Stomach smooth muscle (tissue), 2 donors: Measurements from ENCODE around the gene HMGB1.

ENCODE experiments used
- H3K27ac ChIP-seq: one replicate; pipeline ENCODE4 v1.7.0; 2013; ENCODE audit warnings: mild to moderate bottlenecking, low read length, inconsistent platforms
- H3K27me3 ChIP-seq, 2 donors: one replicate each; pipeline ENCODE4 v1.7.0; 2013; ENCODE audit warnings: low read length in 2 of 2; ENCODE audit not compliant: insufficient read depth in 2 of 2, control insufficient read depth in 1 of 2
- H3K36me3 ChIP-seq, 2 donors: one replicate each; pipeline ENCODE4 v1.7.0; 2013; ENCODE audit warnings: low read length in 2 of 2; ENCODE audit not compliant: control insufficient read depth in 2 of 2, insufficient read depth in 2 of 2
- H3K4me1 ChIP-seq: one replicate; pipeline ENCODE4 v1.7.0; 2013; ENCODE audit warnings: low read length; ENCODE audit not compliant: control insufficient read depth, insufficient read depth
- H3K4me3 ChIP-seq, 2 donors: one replicate each; pipeline ENCODE4 v1.7.0; 2013; ENCODE audit warnings: low read length in 2 of 2
- H3K9ac ChIP-seq, 2 donors: one replicate each; pipeline ENCODE4 v1.7.0; 2013; ENCODE audit warnings: low read length in 2 of 2, mild to moderate bottlenecking in 1 of 2
- H3K9me3 ChIP-seq, 2 donors: one replicate each; pipeline ENCODE4 v1.7.0; 2013; ENCODE audit warnings: low read length in 2 of 2; ENCODE audit not compliant: control insufficient read depth in 2 of 2
- donor health status: healthy.
- donor health status: Pancreatic carcinoma.

HMGB1 gene

DNA sequence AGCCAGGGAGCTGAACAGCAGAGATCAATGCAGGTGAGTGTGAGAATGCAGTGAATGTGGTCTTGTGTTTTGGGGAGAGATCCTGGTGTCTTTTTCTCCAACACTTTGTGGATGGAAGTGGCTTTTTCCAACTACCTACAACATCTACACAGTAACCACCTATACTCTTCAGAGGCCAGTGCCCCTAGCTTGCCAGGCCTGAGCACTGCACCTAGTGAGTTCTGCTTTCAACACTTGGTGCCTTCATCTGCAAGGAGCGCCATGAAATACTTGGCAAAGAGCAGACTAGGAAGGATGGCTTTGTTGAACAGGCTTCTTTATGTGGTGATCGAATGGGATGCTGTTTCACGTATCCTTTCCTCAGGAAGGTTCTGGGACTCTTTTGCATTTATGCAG is 21.3 kb upstream of the HMGB1 start:
- Histone ChIP-seq H3K27ac (no peak overlapping the region), H3K9me3 (no peaks in the 10 kb centered on the region), H3K9ac (no peak overlapping the region), H3K4me1 (peaks cover 4% of the 10 kb centered on the region), H3K36me3 (no peaks in the 10 kb centered on the region), H3K4me3 (no peak overlapping the region), H3K27me3 (no peaks in the 10 kb centered on the region)

DNA sequence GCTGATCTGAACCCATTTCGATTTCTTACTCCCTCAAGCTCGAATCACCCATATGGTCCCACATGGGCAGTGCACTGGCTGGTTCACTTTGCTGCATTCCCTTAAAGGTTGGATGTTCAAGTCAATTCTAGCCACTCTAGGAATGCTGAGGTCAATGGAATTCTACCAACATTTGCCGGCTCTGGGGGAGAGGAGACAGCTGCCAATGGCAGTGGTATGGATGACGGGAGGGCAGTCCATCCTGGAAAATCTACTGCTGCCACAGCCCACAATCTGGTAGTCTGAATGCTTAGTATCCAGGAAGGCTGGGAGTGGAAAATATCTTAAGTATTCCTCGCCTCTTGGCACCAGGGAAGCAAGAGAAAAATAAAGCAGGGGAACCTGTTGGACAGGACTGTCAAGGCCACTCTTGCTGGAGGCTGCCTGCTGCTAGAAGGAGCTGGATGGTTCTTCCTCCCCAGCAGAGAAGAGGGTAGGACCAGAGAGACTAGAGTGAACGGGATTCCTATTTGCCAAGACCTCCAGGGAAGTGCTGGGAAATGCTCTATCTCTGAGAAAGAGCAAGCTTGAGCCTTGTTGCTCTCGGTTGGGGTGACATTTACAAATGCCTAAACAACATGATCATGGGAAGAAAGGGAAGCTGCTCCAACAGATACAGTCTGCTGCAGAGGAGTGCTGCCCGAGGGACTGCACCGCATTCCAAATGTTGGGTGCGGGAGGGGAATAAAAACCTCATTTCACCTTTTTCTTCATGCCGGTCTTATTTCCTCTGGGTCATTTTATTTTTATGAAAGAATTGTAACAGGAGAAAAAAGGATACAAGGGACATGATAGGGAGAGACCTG is 20.7 kb upstream of the HMGB1 start:
- H3K4me1 ChIP-seq, result peaks cover 4% of the 10 kb centered on the region
- H3K27me3 ChIP-seq, result no peaks in the 10 kb centered on the region
- H3K4me3 ChIP-seq, result peak overlapping the region in 1 of 2 donors; percentile 22
- H3K27ac ChIP-seq, result no peak overlapping the region
- no peaks in the 10 kb centered on the region for H3K9me3 ChIP-seq
- no peaks in the 10 kb centered on the region for H3K36me3 ChIP-seq
- H3K9ac ChIP-seq, result no peak overlapping the region

DNA sequence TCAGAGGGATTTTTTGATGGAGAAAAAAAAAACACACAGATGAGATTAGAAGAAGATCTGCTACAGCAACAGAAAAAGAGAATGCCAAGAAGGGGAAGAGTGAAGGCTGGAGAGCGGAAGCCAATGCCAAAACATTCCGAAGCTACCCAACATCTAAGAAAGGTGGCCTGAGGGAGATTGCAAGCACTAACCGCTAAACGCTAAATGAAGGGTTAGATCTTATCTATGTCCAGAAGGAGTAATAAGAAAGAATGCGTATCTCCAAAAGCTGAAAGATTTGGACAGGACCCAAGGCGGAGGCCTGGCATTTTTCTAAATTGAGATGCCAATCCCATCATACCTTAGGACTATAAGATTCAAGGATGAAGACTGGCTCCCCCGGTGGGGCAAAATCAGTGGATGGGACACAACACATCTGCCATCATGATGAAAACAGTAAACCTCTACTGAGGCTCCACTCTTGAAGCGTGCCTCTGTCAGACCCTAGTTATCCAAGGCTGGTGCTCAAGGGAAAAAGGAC is 15.6 kb upstream of the HMGB1 start:
- Histone ChIP-seq H3K27ac (no peak overlapping the region), H3K4me1 (no peaks in the 10 kb centered on the region), H3K36me3 (no peaks in the 10 kb centered on the region), H3K9me3 (no peaks in the 10 kb centered on the region), H3K9ac (no peak overlapping the region), H3K4me3 (no peak overlapping the region), H3K27me3 (no peaks in the 10 kb centered on the region)

DNA sequence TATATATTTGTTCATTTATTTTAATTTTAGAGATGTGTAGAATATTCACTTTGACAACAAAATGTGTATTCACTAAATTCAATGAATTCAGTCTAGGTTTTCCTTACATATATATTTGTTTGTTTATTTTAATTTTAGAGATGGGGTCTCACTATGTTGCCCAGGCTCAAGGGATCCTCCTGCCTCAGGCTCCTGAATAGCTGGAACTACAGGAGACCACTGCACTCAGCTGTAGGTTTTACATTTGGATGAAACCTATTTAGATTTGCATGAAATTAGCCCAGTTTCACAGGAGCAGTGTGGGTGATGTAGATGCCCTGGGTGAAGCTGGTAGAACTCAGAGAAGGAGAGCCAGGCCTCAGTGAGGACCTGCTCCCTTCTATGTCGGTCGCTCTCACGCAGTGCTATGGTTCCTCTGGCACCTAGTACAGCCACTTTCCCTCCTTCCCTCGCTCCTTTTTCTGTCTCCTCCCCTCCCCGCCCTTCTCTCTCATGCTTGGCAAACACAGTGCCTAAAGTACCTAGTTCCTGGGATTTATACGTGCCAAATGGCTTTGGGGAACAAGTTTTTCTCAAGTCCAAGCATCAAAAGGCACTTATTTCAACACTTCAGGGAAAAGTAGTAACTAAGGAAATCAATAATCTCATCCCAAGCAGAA is 14.7 kb upstream of the HMGB1 start:
- Histone ChIP-seq H3K27ac (no peak overlapping the region), H3K4me3 (no peak overlapping the region), H3K9ac (no peak overlapping the region), H3K36me3 (no peaks in the 10 kb centered on the region), H3K27me3 (no peaks in the 10 kb centered on the region), H3K4me1 (no peaks in the 10 kb centered on the region), H3K9me3 (no peaks in the 10 kb centered on the region)

DNA sequence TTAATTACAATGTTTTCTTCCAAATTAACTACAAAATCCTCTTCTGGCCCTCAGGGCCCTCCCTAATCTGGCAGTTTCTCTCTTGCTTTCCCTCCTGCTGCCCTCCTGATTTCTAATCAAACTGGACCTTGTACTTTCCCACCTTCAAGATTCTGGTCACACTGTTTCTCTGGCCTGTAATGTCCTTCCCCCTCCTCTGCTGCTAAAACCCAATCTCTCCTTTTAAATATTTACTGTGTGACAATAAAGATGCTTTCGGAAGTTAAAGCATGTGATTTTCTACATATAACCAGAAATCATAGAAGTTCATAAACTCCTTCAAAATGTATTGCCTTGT is 14.1 kb upstream of the HMGB1 start:
- Histone ChIP-seq H3K4me1 (no peaks in the 10 kb centered on the region), H3K27ac (no peak overlapping the region), H3K9ac (no peak overlapping the region), H3K27me3 (no peaks in the 10 kb centered on the region), H3K9me3 (no peaks in the 10 kb centered on the region), H3K36me3 (no peaks in the 10 kb centered on the region), H3K4me3 (no peak overlapping the region)

DNA sequence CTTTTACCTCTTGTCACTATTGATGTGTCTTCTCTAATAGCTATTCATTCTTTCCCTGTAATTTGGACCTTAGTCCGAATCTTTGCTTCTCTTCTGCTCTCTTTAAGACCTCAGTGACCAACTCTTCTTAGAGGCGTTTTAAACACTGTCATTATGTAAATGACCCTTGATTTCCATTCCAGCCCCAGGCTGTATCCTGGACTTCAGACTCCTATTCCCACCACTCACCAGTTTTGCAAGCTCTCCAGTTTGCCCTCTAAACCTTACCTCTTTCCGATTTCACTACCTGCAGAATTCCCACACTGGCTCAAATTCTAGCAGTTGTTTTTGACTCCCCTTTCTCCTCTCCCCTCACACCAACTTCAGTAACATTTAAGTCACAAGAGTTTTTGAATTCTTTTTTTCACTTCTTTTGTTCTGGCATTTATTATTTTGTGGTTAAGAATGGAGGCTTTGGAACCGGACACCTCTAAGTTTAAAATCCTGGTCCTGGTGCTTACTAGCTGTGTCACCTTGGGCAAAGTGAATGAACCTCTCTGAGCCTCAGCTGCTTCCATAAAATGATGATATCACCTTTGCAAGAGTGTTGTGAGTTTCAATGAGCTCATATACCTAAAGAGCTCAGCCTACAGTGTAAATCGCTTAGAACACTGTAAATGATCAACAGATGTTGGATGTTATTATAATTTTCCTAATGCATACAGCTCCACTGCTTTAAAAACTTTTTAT is 13.6 kb upstream of the HMGB1 start:
- no peak overlapping the region for H3K9ac ChIP-seq
- H3K4me3 ChIP-seq, result no peak overlapping the region
- H3K36me3 ChIP-seq, result no peaks in the 10 kb centered on the region
- no peaks in the 10 kb centered on the region for H3K27me3 ChIP-seq
- H3K27ac ChIP-seq, result no peak overlapping the region
- H3K4me1 ChIP-seq, result no peaks in the 10 kb centered on the region
- H3K9me3 ChIP-seq, result no peaks in the 10 kb centered on the region

DNA sequence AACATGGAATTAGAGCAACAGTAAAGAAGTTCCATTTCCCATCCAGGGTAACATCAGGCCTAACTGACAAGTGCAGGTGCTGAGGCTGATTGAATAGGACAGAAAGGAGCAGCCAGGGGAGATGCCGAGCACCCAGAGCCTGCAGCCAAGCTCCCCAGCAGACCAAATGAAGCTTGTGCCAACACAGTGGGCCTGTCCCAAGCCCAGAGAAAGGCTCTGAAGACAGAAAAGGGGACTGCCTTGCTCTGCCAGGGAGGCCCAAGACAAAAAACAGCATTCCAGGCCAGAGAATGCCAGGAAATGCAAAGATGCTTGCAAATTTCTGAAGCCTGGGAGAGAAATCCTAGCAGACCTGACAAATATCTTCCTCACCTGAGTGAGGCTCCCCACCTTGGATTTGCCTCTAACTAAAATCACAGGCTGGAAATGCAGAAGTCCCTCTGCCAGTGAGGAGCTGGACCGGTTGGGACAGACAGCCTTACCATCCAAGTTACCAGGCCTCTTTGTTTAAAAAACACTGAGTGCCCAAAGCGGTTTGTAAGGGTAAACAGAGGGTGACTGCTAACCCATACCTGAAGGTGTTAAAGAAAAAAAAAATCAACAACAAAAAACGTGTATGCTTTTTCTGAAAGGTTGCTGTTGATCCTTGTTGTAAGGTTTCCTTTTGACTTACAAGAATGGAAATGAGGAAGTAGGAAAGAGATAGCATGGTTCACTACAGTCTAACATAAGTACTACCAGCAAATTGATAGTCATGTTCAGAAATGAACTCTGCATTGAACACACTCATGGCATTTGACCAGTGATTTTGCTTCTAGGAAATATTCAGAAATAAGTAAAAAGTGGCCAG is 11.8 kb upstream of the HMGB1 start:
- no peak overlapping the region for H3K4me3 ChIP-seq
- no peak overlapping the region for H3K27ac ChIP-seq
- H3K27me3 ChIP-seq, result no peaks in the 10 kb centered on the region
- H3K36me3 ChIP-seq, result no peaks in the 10 kb centered on the region
- H3K9me3 ChIP-seq, result no peaks in the 10 kb centered on the region
- no peaks in the 10 kb centered on the region for H3K4me1 ChIP-seq
- H3K9ac ChIP-seq, result no peak overlapping the region

DNA sequence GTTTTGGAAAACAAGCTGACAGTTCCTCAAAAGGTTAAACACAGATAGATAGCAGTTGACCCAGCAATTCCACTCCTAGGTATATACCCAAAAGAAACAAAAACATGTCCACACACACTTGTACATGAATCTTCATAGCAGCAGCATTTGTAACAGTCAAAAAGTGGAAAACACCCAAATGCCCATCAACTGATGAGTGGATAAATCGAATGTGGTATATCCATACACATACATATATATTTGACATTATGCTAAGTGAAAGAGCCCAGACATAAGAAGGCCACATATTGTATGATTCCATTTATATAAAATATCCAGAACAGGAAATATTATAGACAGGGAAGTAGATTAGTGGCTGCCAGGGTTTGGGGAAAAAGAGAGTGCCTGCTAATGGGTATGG is 7.9 kb upstream of the HMGB1 start:
- H3K36me3 ChIP-seq, result no peaks in the 10 kb centered on the region
- no peak overlapping the region for H3K4me3 ChIP-seq
- no peaks in the 10 kb centered on the region for H3K4me1 ChIP-seq
- no peaks in the 10 kb centered on the region for H3K27me3 ChIP-seq
- H3K27ac ChIP-seq, result no peak overlapping the region
- no peaks in the 10 kb centered on the region for H3K9me3 ChIP-seq
- H3K9ac ChIP-seq, result no peak overlapping the region

DNA sequence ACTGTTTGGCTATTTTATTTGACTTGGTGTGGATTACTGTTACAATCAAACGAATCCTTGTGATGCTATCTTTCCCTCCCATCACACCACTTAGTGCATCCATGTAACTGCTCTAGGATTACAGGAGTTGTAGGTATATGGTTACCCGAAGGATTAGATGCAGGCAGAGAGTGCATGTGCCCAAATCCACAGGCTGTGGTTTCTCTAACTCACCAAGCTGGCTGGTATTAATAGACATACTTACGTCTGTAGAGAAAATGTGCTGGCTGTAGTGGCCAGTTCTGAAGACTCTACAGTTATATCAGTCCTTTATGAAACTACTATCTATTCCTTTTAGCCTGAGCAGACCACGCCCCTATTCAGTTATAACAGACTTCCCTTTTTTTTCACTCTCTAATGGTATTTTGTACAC is 1.1 kb upstream of the HMGB1 start:
- Histone ChIP-seq H3K4me3 (no peak overlapping the region), H3K27ac (no peak overlapping the region), H3K4me1 (peaks cover 10% of the 10 kb centered on the region), H3K9me3 (no peaks in the 10 kb centered on the region), H3K9ac (no peak overlapping the region), H3K27me3 (no peaks in the 10 kb centered on the region), H3K36me3 (peaks cover 0 to 4% of the 10 kb centered on the region in 2 donors)

DNA sequence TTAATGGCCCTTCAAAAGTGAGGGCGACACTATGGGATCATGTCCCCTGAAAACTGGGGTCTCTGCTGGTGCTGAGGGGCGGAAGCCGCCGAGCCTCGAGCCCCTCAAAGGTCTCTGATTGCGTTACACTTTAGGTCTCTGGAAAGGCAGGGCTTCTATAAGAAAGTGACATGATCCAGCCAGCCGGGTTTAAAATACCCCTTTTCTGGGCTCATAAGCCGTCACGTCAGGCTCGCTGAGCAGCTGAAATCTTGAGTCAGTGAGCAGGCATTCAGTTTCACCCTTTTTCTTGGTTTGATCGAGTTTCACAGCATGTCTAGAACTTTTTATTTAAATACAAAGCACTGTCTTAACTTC is 600 bp upstream of the HMGB1 start:
- H3K9me3 ChIP-seq, result no peaks in the 10 kb centered on the region
- no peak overlapping the region for H3K9ac ChIP-seq
- H3K27ac ChIP-seq, result no peak overlapping the region
- peaks cover 10% of the 10 kb centered on the region for H3K4me1 ChIP-seq
- no peaks in the 10 kb centered on the region for H3K27me3 ChIP-seq
- peaks cover 0 to 4% of the 10 kb centered on the region in 2 donors for H3K36me3 ChIP-seq
- H3K4me3 ChIP-seq, result peak overlapping the region in 1 of 2 donors; percentile 81
